ENCODE data around the gene FAM162B.
"Not testable (repeated sequence)": the region's sequence is repeated elsewhere in the genome, so short reads cannot be mapped to it uniquely, and the experiment has no call there.

FAM162B gene

DNA sequence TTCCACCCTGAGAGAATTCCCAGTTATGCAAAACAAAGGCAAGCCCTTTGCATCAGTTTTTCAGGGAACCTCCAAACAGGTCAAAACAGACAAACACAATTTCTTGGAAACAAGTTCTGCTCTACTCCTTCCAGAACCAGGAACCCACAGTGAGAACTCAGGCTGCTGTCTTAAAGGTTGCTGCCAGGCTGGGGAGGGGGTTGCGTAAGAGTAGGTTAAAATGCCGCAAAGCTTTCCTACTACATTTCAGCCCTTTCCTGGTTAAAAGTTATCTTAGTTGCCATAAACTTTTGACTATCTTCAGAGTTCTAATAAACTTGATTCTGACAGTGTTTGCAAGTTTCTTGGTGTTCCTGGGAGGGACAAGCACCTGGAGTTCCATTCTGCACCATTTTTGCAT is 50.8 kb downstream of the FAM162B start:
- DNase-seq, result no peak

- no peak for DNase-seq
Measured at GRCh38 chr6:116714296-116714695, 51.2 kb downstream of the FAM162B start.

GRCh38 chr6:116705917-116706316 is 59.6 kb downstream of the FAM162B start:
- DNase-seq, result no peak

DNA sequence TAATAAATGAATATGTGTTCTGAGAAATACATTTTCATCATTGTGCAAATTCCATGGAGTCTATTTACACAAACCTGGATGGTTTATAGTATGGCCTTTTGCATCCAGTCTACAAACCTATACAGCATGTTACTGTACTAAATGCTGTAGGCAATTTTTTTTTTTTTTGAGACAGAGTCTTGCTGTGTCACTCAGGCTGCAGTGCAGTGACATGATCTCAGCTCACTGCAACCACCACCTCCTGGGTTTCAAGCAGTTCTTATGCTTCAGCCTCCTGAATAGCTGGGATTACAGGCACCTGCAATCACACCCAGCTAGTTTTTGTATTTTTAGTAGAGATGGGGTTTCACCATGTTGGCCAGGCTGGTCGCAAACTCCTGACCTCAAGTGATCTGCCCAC is 61.6 kb downstream of the FAM162B start:
- DNase-seq, result not testable (repeated sequence)
